GM23338 (cell line): ENCODE results near the gene SLC39A10. TPM values are rescaled to one million over a fixed set of nuclear protein-coding genes. Genes with fewer than 3 reads are reported as not detected.

ENCODE experiments used
- ATAC-seq: fragments of 200-7000 bp; cut with Tn5 transposase; 3 replicates; pipeline ENCODE4 v1.9.1; 2020
- DNase-seq: peaks from one replicate; pipeline ENCODE4 v3.0.0-alpha.2; 2015; ENCODE audit warnings: low spot score
- H2AFZ ChIP-seq: fragments of 200-600 bp; sonication (generic); 2 replicates; pipeline ENCODE4 v1.8.0; 2016; ENCODE audit warnings: antibody characterized with exemption, mild to moderate bottlenecking, moderate library complexity
- H3F3A ChIP-seq: fragments of 200-600 bp; sonication (generic); replicated peaks from 2 replicates; pipeline ENCODE4 v1.8.0; 2017; ENCODE audit warnings: antibody characterized with exemption, mixed run types, low read depth
- H3K27ac ChIP-seq: fragments of 200-600 bp; sonication (generic); 2 replicates; pipeline ENCODE4 v1.6.1; 2016; ENCODE audit warnings: low read depth
- H3K27me3 ChIP-seq: fragments of 200-600 bp; sonication (generic); 2 replicates; pipeline ENCODE4 v1.8.0; 2016; ENCODE audit warnings: mild to moderate bottlenecking, mixed run types, moderate library complexity; ENCODE audit not compliant: insufficient read depth
- H3K36me3 ChIP-seq: fragments of 200-600 bp; sonication (generic); 2 replicates; pipeline ENCODE4 v1.8.0; 2016; ENCODE audit warnings: mild to moderate bottlenecking; ENCODE audit not compliant: insufficient read depth
- H3K4me1 ChIP-seq: fragments of 200-600 bp; sonication (generic); 2 replicates; pipeline ENCODE4 v1.8.0; 2016; ENCODE audit warnings: mild to moderate bottlenecking, moderate library complexity; ENCODE audit not compliant: insufficient read depth
- H3K4me2 ChIP-seq: fragments of 200-600 bp; sonication (generic); 2 replicates; pipeline ENCODE4 v1.7.1; 2017; ENCODE audit warnings: mixed run types
- H3K4me3 ChIP-seq: fragments of 200-600 bp; sonication (generic); 2 replicates; pipeline ENCODE4 v1.6.1; 2016; ENCODE audit warnings: mixed run types
- H3K79me2 ChIP-seq: fragments of 200-600 bp; sonication (generic); replicated peaks from 2 replicates; pipeline ENCODE4 v1.8.0; 2017; ENCODE audit warnings: mild to moderate bottlenecking; ENCODE audit not compliant: insufficient read depth
- H3K9me2 ChIP-seq: fragments of 200-600 bp; sonication (generic); 2 replicates; pipeline ENCODE4 v1.8.0; 2017; ENCODE audit not compliant: insufficient read depth
- H4K20me1 ChIP-seq: fragments of 200-600 bp; sonication (generic); replicated peaks from 2 replicates; pipeline ENCODE4 v1.8.0; 2017; ENCODE audit warnings: mild to moderate bottlenecking; ENCODE audit not compliant: insufficient read depth
- H3K27ac Mint-ChIP-seq: 2 replicates; pipeline ENCODE4 v1.8.0; 2020; ENCODE audit warnings: inconsistent platforms, mild to moderate bottlenecking, moderate library complexity, mixed read lengths
- H3K27me3 Mint-ChIP-seq: 3 replicates; pipeline ENCODE4 v1.8.0; 2022; ENCODE audit warnings: low read depth, mild to moderate bottlenecking, moderate library complexity, mixed read lengths, inconsistent platforms; ENCODE audit not compliant: insufficient read depth, poor library complexity
- H3K36me3 Mint-ChIP-seq: 3 replicates; pipeline ENCODE4 v1.8.0; 2021; ENCODE audit warnings: low read depth, mild to moderate bottlenecking, inconsistent platforms, moderate library complexity, mixed read lengths
- H3K4me1 Mint-ChIP-seq: 3 replicates; pipeline ENCODE4 v1.8.0; 2020; ENCODE audit warnings: mild to moderate bottlenecking, inconsistent platforms, mixed read lengths
- H3K4me3 Mint-ChIP-seq: 3 replicates; pipeline ENCODE4 v1.8.0; 2021; ENCODE audit warnings: moderate library complexity, mild to moderate bottlenecking, inconsistent platforms, mixed read lengths
- H3K9me3 Mint-ChIP-seq: 3 replicates; pipeline ENCODE4 v1.8.0; 2020; ENCODE audit warnings: moderate library complexity, mild to moderate bottlenecking, inconsistent platforms, mixed read lengths
- CREB1 ChIP-seq: fragments of 250-450 bp; sonication (Bioruptor Pico); IDR thresholded peaks from 2 replicates; pipeline ENCODE4 v1.5.0; 2020; ENCODE audit warnings: low read depth, mild to moderate bottlenecking, moderate library complexity
- EZH2phosphoT487 ChIP-seq: fragments of 200-600 bp; sonication (generic); IDR thresholded peaks from one replicate; pipeline ENCODE4 v1.8.1; 2018; ENCODE audit warnings: antibody characterized with exemption; ENCODE audit not compliant: unreplicated experiment
- JUNB ChIP-seq: IDR thresholded peaks from one replicate; pipeline ENCODE4 v1.6.1; 2016; ENCODE audit warnings: antibody characterized with exemption; ENCODE audit not compliant: unreplicated experiment
- POLR2AphosphoS5 ChIP-seq: IDR thresholded peaks from 2 replicates; pipeline ENCODE4 v1.6.1; 2016; ENCODE audit warnings: antibody characterized with exemption, low read depth
- STAT1 ChIP-seq: IDR thresholded peaks from one replicate; pipeline ENCODE4 v1.6.1; 2016; ENCODE audit warnings: antibody characterized with exemption; ENCODE audit not compliant: unreplicated experiment
- ZNF114 ChIP-seq: fragments of 250-450 bp; sonication (Bioruptor Pico); IDR thresholded peaks from 2 replicates; pipeline ENCODE4 v1.5.0; 2020; ENCODE audit warnings: mild to moderate bottlenecking, moderate library complexity
- ZNF331 ChIP-seq: fragments of 250-450 bp; sonication (Bioruptor Pico); IDR thresholded peaks from 2 replicates; pipeline ENCODE4 v1.5.0; 2020; ENCODE audit warnings: low read depth, mild to moderate bottlenecking, moderate library complexity
- polyA plus RNA-seq: library from polyadenylated mRNA; unstranded; fragments of >200 nt; fragmentation: Nextera tagmentation; extraction: Ambion mirVana; gene quantifications from 2 replicates; pipeline ENCODE4 v1.2.1, GENCODE V29; 2016
- total RNA-seq: library from RNA; depleted of rRNA; stranded (reverse); fragments of >200 nt; shearing (Covaris generic); gene quantifications from 2 replicates; pipeline ENCODE4 v1.2.3, GENCODE V29; 2014
- TF ChIP-seq, protein P1 (sequence below): IDR thresholded peaks from one replicate; pipeline ENCODE4 v1.6.1; 2018; ENCODE audit warnings: antibody characterized with exemption; ENCODE audit not compliant: unreplicated experiment
- TF ChIP-seq, protein P2 (sequence below): IDR thresholded peaks from 2 replicates; pipeline ENCODE4 v1.6.1; 2016; ENCODE audit warnings: antibody characterized with exemption
- TF ChIP-seq, protein P3 (sequence below): fragments of 250-450 bp; sonication (Bioruptor Pico); IDR thresholded peaks from 2 replicates; pipeline ENCODE4 v1.5.0; 2020; ENCODE audit warnings: mild to moderate bottlenecking, moderate library complexity

Gene SLC39A10
- total and polyA plus RNA-seq, 2 experiments from 2014 or later: 261 to 356 TPM

DNA sequence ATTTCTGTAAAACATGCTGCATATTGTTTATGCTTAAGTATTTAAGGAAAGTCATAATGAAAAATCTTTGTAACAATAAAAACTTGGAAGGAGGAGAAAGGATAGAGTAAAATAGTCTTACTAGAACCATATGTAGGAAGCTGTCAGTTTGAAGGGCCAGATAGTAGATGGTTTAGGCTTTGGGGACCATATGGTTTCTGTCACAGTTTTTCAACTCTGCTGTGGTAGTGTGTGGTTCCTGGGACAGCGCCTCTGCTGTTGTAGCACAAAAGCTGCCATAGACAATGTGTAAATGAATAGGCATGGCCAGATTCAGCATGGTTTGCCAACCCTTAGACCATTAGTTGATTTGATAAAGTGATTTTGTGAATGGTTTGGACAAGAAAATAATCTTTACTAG, 75.5 kb downstream of the SLC39A10 start (continued):
- TF ChIP-seq, protein P1, sequence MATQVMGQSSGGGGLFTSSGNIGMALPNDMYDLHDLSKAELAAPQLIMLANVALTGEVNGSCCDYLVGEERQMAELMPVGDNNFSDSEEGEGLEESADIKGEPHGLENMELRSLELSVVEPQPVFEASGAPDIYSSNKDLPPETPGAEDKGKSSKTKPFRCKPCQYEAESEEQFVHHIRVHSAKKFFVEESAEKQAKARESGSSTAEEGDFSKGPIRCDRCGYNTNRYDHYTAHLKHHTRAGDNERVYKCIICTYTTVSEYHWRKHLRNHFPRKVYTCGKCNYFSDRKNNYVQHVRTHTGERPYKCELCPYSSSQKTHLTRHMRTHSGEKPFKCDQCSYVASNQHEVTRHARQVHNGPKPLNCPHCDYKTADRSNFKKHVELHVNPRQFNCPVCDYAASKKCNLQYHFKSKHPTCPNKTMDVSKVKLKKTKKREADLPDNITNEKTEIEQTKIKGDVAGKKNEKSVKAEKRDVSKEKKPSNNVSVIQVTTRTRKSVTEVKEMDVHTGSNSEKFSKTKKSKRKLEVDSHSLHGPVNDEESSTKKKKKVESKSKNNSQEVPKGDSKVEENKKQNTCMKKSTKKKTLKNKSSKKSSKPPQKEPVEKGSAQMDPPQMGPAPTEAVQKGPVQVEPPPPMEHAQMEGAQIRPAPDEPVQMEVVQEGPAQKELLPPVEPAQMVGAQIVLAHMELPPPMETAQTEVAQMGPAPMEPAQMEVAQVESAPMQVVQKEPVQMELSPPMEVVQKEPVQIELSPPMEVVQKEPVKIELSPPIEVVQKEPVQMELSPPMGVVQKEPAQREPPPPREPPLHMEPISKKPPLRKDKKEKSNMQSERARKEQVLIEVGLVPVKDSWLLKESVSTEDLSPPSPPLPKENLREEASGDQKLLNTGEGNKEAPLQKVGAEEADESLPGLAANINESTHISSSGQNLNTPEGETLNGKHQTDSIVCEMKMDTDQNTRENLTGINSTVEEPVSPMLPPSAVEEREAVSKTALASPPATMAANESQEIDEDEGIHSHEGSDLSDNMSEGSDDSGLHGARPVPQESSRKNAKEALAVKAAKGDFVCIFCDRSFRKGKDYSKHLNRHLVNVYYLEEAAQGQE: no peak
- TF ChIP-seq CREB1 (CRISPR knock-in tag) (no peak), ZNF331 (no peak)

DNA sequence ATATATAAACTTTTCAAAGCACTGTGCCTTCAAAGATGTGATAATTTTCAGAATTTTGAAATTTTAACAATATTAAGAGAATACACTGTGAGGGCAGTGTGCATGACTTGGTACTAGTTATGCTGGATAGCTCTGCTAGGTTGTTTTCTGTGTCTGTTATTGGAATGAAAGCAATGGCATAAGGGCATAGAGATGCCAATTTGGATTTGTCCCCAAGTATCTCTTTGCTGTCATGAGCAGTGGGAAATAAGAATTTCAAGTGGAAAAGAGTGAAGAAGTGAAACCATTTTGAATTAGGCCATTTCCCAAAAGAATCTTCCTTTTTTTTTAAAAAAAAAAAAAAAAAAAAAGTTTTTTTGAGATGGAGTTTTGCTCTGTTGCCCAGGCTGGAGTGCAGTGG, 76.8 kb downstream of the SLC39A10 start:
- Histone ChIP-seq H3K9me2 (no peaks in the 10 kb centered on the region), H2AFZ (no peak overlapping the region), H3K79me2 (no peaks in the 10 kb centered on the region), H3F3A (no peaks in the 10 kb centered on the region), H4K20me1 (no peaks in the 10 kb centered on the region), H3K27ac (no peak overlapping the region), H3K4me3 (no peak overlapping the region), H3K4me2 (no peak overlapping the region), H3K4me1 (no peaks in the 10 kb centered on the region), H3K36me3 (peaks cover 4% of the 10 kb centered on the region; the same call in 1 of the 2 replicates), H3K27me3 (no peaks in the 10 kb centered on the region)
- Mint-ChIP-seq H3K9me3 (no peaks in the 10 kb centered on the region), H3K4me1 (no peaks in the 10 kb centered on the region), H3K36me3 (peaks cover 41% of the 10 kb centered on the region), H3K27ac (no peak overlapping the region), H3K4me3 (no peak overlapping the region), H3K27me3 (no peaks in the 10 kb centered on the region)
- DNase-seq: no peak
- no peak for ATAC-seq
- TF ChIP-seq JUNB (no peak), EZH2phosphoT487 (no peak), STAT1 (no peak), ZNF114 (CRISPR knock-in tag) (no peak), POLR2AphosphoS5 (no peak)
- TF ChIP-seq, protein P2, sequence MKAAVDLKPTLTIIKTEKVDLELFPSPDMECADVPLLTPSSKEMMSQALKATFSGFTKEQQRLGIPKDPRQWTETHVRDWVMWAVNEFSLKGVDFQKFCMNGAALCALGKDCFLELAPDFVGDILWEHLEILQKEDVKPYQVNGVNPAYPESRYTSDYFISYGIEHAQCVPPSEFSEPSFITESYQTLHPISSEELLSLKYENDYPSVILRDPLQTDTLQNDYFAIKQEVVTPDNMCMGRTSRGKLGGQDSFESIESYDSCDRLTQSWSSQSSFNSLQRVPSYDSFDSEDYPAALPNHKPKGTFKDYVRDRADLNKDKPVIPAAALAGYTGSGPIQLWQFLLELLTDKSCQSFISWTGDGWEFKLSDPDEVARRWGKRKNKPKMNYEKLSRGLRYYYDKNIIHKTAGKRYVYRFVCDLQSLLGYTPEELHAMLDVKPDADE: no peak
- TF ChIP-seq, protein P3, sequence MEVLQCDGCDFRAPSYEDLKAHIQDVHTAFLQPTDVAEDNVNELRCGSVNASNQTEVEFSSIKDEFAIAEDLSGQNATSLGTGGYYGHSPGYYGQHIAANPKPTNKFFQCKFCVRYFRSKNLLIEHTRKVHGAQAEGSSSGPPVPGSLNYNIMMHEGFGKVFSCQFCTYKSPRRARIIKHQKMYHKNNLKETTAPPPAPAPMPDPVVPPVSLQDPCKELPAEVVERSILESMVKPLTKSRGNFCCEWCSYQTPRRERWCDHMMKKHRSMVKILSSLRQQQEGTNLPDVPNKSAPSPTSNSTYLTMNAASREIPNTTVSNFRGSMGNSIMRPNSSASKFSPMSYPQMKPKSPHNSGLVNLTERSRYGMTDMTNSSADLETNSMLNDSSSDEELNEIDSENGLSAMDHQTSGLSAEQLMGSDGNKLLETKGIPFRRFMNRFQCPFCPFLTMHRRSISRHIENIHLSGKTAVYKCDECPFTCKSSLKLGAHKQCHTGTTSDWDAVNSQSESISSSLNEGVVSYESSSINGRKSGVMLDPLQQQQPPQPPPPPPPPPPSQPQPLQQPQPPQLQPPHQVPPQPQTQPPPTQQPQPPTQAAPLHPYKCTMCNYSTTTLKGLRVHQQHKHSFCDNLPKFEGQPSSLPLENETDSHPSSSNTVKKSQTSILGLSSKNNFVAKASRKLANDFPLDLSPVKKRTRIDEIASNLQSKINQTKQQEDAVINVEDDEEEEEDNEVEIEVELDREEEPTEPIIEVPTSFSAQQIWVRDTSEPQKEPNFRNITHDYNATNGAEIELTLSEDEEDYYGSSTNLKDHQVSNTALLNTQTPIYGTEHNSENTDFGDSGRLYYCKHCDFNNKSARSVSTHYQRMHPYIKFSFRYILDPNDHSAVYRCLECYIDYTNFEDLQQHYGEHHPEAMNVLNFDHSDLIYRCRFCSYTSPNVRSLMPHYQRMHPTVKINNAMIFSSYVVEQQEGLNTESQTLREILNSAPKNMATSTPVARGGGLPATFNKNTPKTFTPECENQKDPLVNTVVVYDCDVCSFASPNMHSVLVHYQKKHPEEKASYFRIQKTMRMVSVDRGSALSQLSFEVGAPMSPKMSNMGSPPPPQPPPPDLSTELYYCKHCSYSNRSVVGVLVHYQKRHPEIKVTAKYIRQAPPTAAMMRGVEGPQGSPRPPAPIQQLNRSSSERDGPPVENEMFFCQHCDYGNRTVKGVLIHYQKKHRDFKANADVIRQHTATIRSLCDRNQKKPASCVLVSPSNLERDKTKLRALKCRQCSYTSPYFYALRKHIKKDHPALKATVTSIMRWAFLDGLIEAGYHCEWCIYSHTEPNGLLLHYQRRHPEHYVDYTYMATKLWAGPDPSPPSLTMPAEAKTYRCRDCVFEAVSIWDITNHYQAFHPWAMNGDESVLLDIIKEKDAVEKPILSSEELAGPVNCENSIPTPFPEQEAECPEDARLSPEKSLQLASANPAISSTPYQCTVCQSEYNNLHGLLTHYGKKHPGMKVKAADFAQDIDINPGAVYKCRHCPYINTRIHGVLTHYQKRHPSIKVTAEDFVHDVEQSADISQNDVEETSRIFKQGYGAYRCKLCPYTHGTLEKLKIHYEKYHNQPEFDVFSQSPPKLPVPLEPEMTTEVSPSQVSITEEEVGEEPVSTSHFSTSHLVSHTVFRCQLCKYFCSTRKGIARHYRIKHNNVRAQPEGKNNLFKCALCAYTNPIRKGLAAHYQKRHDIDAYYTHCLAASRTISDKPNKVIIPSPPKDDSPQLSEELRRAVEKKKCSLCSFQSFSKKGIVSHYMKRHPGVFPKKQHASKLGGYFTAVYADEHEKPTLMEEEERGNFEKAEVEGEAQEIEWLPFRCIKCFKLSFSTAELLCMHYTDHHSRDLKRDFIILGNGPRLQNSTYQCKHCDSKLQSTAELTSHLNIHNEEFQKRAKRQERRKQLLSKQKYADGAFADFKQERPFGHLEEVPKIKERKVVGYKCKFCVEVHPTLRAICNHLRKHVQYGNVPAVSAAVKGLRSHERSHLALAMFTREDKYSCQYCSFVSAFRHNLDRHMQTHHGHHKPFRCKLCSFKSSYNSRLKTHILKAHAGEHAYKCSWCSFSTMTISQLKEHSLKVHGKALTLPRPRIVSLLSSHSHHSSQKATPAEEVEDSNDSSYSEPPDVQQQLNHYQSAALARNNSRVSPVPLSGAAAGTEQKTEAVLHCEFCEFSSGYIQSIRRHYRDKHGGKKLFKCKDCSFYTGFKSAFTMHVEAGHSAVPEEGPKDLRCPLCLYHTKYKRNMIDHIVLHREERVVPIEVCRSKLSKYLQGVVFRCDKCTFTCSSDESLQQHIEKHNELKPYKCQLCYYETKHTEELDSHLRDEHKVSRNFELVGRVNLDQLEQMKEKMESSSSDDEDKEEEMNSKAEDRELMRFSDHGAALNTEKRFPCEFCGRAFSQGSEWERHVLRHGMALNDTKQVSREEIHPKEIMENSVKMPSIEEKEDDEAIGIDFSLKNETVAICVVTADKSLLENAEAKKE (CRISPR knock-in tag): no peak
- TF ChIP-seq, protein P1: no peak
